ENCODE measurements around the gene P2RY4. TPM values are rescaled to one million over a fixed set of nuclear protein-coding genes. Genes with fewer than 3 reads are reported as not detected.
"Not testable (repeated sequence)": the region's sequence is repeated elsewhere in the genome, so short reads cannot be mapped to it uniquely, and the experiment has no call there.

P2RY4 gene
- 0.16 TPM for total RNA-seq

- no peak for DNase-seq
Measured at GRCh38 chrX:70260104-70260503, at the start of gene P2RY4. TSS of gene P2RY4 (minus strand) at chrX:70260204. CDS start at chrX:70259624, 580 bp downstream.

GRCh38 chrX:70301716-70302115 is 41.7 kb upstream of the P2RY4 start:
- no peak for DNase-seq

GRCh38 chrX:70293621-70294020 is 33.6 kb upstream of the P2RY4 start:
- DNase-seq, result no peak

- no peak for DNase-seq
Measured at GRCh38 chrX:70292788-70293187, 32.8 kb upstream of the P2RY4 start.

GRCh38 chrX:70289793-70290770 is 30.1 kb upstream of the P2RY4 start, which contains the start of the genes KIF4A and PDZD11:
TSS of gene KIF4A (plus strand) at chrX:70290104. CDS start at chrX:70290459, 355 bp downstream.
TSS of gene PDZD11 (minus strand) at chrX:70289927. CDS start at chrX:70289341, 586 bp downstream.
- DNase-seq, result peak; percentile 53

GRCh38 chrX:70289168-70289792 is 29.3 kb upstream of the P2RY4 start:
- no peak for DNase-seq

- DNase-seq, result no peak
Measured at GRCh38 chrX:70281951-70282350, 21.9 kb upstream of the P2RY4 start, which contains the start of gene RAB41. TSS of gene RAB41 (plus strand) at chrX:70282172. CDS start at chrX:70282218, 46 bp downstream.

GRCh38 chrX:70280573-70280972 is 20.6 kb upstream of the P2RY4 start:
- DNase-seq, result no peak

GRCh38 chrX:70279081-70279480 is 19.1 kb upstream of the P2RY4 start:
- DNase-seq, result no peak

- not testable (repeated sequence) for DNase-seq
Measured at GRCh38 chrX:70274029-70274428, 14.0 kb upstream of the P2RY4 start.

- DNase-seq, result no peak
Measured at GRCh38 chrX:70268034-70268433, 8.0 kb upstream of the P2RY4 start, which contains the start of gene ARR3. TSS of gene ARR3 (plus strand) at chrX:70268334. CDS start at chrX:70269386, 1,052 bp downstream.

GRCh38 chrX:70264784-70265183 is 4.8 kb upstream of the P2RY4 start:
- DNase-seq, result no peak

- no peak for DNase-seq
Measured at GRCh38 chrX:70262952-70263567, 3.1 kb upstream of the P2RY4 start.

- DNase-seq, result no peak
Measured at GRCh38 chrX:70257423-70258288, 2.3 kb downstream of the P2RY4 start.

GRCh38 chrX:70255452-70255851 is 4.6 kb downstream of the P2RY4 start:
- DNase-seq, result no peak

- DNase-seq, result no peak
Measured at GRCh38 chrX:70254909-70255308, 5.1 kb downstream of the P2RY4 start.

GRCh38 chrX:70254063-70254400 is 6.0 kb downstream of the P2RY4 start:
- no peak for DNase-seq

GRCh38 chrX:70253377-70254062 is 6.5 kb downstream of the P2RY4 start:
- DNase-seq, result no peak

- DNase-seq, result no peak
Measured at GRCh38 chrX:70252491-70252890, 7.5 kb downstream of the P2RY4 start.

- no peak for DNase-seq
Measured at GRCh38 chrX:70247252-70247651, 12.8 kb downstream of the P2RY4 start.

GRCh38 chrX:70244881-70245280 is 15.1 kb downstream of the P2RY4 start:
- no peak for DNase-seq
